Measurements from ENCODE around the gene MMP25. TPM values are rescaled to one million over a fixed set of nuclear protein-coding genes. Genes with fewer than 3 reads are reported as not detected.

The MMP25 gene
- total RNA-seq, 1 donor from 2014 or later = 0.16 TPM

Other genes starting within 250 kb of the MMP25 start
- not detected in 3 replicates for gene PRSS41, start 248.1 kb upstream of the MMP25 start, total RNA-seq
- gene PRSS21, start 229.3 kb upstream of the MMP25 start, total RNA-seq = not detected in 3 replicates
- 0.51 to 1.5 TPM (median 0.70 TPM) in 3 replicates for gene ZG16B, start 216.3 kb upstream of the MMP25 start, total RNA-seq
- gene PRSS22, start 188.4 kb upstream of the MMP25 start, total RNA-seq = 22.8 to 25.1 TPM (median 24.9 TPM) in 3 replicates
- gene FLYWCH2, start 163.3 kb upstream of the MMP25 start, total RNA-seq = 26.3 to 28.6 TPM (median 28.3 TPM) in 3 replicates
- 25.9 to 29.4 TPM (median 29.0 TPM) in 3 replicates for gene FLYWCH1, start 134.6 kb upstream of the MMP25 start, total RNA-seq
- 27.3 to 30.5 TPM (median 29.1 TPM) in 3 replicates for gene KREMEN2, start 82.3 kb upstream of the MMP25 start, total RNA-seq
- gene PAQR4, start 77.2 kb upstream of the MMP25 start, total RNA-seq = 8.1 to 10.1 TPM (median 8.9 TPM) in 3 replicates
- 21.1 to 22.0 TPM (median 21.8 TPM) in 3 replicates for gene PKMYT1, start 66.1 kb upstream of the MMP25 start, total RNA-seq
- gene CLDN9, start 33.6 kb upstream of the MMP25 start, total RNA-seq = 5.4 to 5.7 TPM (median 5.4 TPM) in 3 replicates
- 257 to 267 TPM (median 260 TPM) in 3 replicates for gene CLDN6, start 28.4 kb upstream of the MMP25 start, total RNA-seq
- gene TNFRSF12A, start 26.2 kb upstream of the MMP25 start, total RNA-seq = 44.6 to 45.5 TPM (median 45.1 TPM) in 3 replicates
- gene HCFC1R1, start 22.6 kb upstream of the MMP25 start, total RNA-seq = 64.0 to 68.5 TPM (median 65.7 TPM) in 3 replicates
- gene THOC6, start 22.5 kb upstream of the MMP25 start, total RNA-seq = 59.8 to 62.4 TPM (median 60.2 TPM) in 3 replicates
- 4.5 to 5.8 TPM (median 5.1 TPM) in 3 replicates for gene BICDL2, start 9.6 kb upstream of the MMP25 start, total RNA-seq
- gene IL32, start 19.1 kb downstream of the MMP25 start, total RNA-seq = 4.9 to 6.0 TPM (median 5.5 TPM) in 3 replicates
- 0.09 to 0.42 TPM in 2 of 3 replicates, not detected in the other for gene ZSCAN10, start 52.7 kb downstream of the MMP25 start, total RNA-seq
- gene ZNF205, start 66.0 kb downstream of the MMP25 start, total RNA-seq = 15.4 to 16.7 TPM (median 16.0 TPM) in 3 replicates
- 12.2 to 13.4 TPM (median 12.7 TPM) in 3 replicates for gene ZNF213, start 88.5 kb downstream of the MMP25 start, total RNA-seq
- gene OR1F1, start 141.6 kb downstream of the MMP25 start, total RNA-seq = not detected in 3 replicates
- gene ZNF200, start 188.6 kb downstream of the MMP25 start, total RNA-seq = 8.0 to 8.6 TPM (median 8.3 TPM) in 3 replicates
- gene MEFV, start 210.1 kb downstream of the MMP25 start, total RNA-seq = 0.20 TPM in 1 of 3 replicates, not detected in the others
- gene ZNF263, start 236.9 kb downstream of the MMP25 start, total RNA-seq = 43.5 to 45.5 TPM (median 44.9 TPM) in 3 replicates